ENCODE results near the gene PDE4B.
"Not testable (repeated sequence)": the region's sequence is repeated elsewhere in the genome, so short reads cannot be mapped to it uniquely, and the experiment has no call there.

The PDE4B gene

DNA sequence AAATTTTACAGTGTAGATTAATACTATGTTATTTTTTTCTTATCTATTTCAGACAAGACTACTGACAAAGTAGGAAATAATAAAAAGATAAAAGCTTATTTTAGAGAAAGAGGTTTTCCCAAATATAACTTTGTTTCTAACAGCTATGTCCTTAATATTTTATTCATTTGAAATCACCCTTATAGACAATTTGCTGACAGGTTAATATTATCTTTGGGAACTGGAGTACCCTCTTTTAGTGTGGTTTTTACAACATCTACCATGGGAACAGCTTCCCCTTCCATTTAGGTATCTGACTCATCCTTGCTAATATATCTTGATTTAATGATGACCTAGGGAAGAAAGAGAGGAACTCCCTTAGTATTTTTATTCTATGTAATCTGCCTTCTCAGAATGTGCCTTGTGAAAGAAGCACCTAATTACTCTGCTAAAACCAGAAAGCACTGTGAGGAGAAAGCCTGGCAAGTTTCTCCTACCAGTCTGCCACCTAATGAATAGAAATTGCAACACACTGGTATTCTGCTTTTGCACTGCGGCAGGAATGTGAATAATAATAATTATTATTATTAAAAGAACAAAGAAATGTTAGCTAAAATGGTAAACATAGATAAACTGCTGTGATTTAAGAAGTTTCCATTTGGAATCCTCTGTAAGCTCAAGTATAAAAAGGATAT lies 192.8 kb downstream of the PDE4B start:
- intact Hi-C loops (cut with DNase I) = no loop called here
- DNase-seq = no peak

DNA sequence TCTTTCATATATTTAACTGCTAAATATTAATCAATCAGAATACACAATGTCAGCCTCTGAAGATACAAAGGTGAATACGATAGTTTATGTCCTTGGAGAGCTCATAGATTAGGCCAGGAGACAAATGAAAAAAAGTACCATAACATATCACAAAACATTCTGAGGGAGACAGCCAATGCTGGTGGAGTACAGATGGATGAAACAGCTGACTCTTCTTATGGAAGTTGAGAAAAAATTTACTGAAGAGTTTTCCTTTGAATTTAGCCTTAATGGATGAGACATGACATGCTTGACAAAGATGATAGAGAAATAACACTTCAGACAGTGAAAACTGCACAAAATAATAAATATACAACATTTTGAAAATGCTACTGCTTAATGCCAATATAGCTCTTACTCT lies 193.5 kb downstream of the PDE4B start:
- no peak for DNase-seq
- intact Hi-C loops (cut with DNase I) = no loop called here

DNA sequence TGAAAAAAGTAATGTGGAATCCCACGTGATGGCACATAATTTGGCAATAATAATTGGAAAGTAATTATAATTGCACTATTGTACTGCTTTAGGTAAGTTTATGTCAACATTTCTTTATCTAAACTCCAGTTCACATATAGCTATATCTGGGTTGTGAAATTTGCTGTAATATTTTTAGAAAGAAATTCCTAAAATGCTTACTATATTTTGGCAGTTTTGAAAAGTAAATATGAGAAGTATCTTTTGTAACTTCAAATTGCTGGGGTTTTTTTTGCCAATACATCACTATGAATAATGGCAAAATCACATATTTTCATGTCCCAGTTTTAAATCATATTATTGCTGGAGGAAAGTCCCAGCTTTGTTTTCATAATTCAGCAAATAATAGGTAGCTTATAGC lies 197.5 kb downstream of the PDE4B start:
- no peak for DNase-seq
- intact Hi-C loops (cut with DNase I) = no loop called here

GRCh38 chr1:65991694-65992093 lies 199.0 kb downstream of the PDE4B start:
- no peak for DNase-seq
- intact Hi-C loops (cut with DNase I) = no loop called here

GRCh38 chr1:65992165-65992821 lies 199.6 kb downstream of the PDE4B start:
- intact Hi-C loops (cut with DNase I) = no loop called here
- DNase-seq = peak in 9 of 10 donors; percentile 17 to 90 (median 62)

DNA sequence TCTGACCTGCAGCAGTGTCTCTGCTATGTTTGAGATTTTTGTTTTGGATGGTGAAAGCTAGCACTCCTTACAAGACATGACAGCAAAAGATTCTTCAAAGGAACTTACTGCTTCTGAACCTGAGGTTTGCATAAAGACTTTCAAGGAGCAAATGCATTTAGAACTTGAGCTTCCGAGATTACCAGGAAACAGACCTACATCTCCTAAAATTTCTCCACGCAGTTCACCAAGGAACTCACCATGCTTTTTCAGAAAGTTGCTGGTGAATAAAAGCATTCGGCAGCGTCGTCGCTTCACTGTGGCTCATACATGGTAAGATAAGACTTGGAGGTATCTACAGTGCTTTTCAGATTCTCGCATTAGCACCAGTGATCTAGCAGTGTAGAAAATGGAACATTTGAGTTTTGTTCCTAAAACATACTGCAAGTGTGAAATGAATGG lies 200.2 kb downstream of the PDE4B start:
- no peak for DNase-seq
- intact Hi-C loops (cut with DNase I) = no loop called here

DNA sequence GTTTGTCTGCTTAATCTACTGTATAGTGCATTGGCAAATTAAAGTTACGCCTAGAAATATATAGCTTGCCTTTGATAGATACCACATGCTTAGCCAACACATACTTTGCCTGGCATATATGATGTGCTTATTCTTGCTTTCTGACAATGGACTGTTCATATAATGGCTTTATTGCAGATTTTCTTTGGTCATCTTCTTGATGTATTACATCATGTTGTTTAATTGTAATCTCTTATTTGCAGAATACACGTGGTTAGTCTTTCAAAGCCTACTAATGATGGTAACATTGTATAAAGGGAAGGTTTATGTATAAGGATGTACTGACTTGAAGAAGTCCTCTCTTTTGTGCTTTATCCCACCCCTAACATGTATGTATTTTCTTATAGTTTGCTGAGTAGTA lies 201.5 kb downstream of the PDE4B start:
- intact Hi-C loops (cut with DNase I) = no loop called here
- DNase-seq = no peak

GRCh38 chr1:65995336-65995735 lies 202.6 kb downstream of the PDE4B start:
- intact Hi-C loops (cut with DNase I) = loop anchor here (5.0 kb wide), 1 partner anchor 247 kb away; no protein-coding TSS in a partner anchor
- no peak for DNase-seq

DNA sequence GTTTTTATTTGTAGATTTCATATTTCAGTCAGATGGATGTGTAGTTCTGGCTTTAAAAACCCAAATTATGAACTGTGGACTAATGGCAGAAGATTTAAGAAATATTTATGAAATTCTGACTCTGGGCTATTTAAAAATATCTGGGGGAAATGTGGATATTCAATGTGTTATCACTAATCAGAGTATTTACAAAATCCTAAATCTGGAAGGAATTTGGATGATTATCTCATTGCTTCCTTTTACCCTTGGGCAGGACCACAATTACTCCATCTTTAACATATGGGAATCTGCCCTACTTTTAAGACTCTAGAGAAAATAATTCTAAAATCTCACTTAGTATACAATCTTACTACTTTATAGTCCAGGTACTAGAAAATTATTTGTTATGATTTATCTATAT lies 203.2 kb downstream of the PDE4B start:
- no peak for DNase-seq
- intact Hi-C loops (cut with DNase I) = loop anchor here (5.0 kb wide), 1 partner anchor 246 kb away; no protein-coding TSS in a partner anchor

DNA sequence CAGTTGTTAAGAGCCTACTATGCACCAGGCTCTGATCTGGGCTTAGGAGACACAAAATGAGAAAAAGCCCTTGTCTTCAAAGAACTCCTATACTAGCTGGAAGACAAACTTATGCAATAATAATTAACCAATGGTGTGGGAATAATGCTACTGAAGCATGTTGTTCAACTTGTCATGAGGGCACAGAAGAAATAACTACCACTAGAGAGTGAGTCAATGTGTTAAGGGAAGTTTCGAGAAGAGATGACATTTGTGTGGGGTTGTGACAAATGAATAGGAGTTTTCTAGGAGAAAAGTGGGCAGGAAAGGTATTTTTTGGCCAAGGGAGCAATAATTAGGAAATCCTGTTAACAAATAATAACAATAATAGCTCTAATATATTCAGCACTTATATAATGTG lies 205.0 kb downstream of the PDE4B start:
- intact Hi-C loops (cut with DNase I) = loop anchor here (5.0 kb wide), 1 partner anchor 245 kb away; no protein-coding TSS in a partner anchor
- no peak for DNase-seq

- intact Hi-C loops (cut with DNase I) = loop anchor here (5.0 kb wide), 1 partner anchor 243 kb away; no protein-coding TSS in a partner anchor
- DNase-seq = peak in 1 of 10 donors; percentile 77
These were observed 206.3 kb downstream of the PDE4B start for GRCh38 chr1:65998763-65999583.

DNA sequence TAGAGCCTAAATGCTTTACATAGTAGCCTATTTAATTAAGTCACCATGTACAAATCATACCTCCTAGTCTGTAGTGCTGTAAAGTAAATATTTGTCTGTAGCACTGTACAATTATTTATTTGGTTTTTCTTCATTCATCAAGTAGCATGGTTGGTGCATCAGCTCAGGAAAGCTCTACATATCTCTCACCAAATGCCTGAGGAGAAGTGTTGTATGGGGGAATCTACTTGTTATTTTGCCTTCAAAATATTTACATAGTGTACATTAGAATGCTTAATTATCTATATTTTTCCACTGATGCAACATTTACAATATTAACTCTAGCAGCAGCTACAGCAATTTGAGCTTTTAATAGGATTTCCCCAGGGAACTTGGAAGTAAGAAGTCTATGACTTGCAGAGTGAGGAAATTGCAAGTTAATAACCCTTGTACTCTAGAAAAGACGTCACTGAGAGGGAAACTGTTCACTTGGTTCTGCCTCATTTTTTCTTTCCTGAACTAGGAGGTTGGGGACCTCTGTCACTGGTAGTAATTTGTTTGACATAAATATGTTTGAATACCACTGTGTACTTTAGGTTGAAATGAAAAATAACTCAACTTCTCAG lies 207.4 kb downstream of the PDE4B start:
- DNase-seq = no peak
- intact Hi-C loops (cut with DNase I) = no loop called here

GRCh38 chr1:66003690-66004089 lies 211.0 kb downstream of the PDE4B start:
- no peak for DNase-seq
- intact Hi-C loops (cut with DNase I) = no loop called here

GRCh38 chr1:66006534-66006933 lies 213.8 kb downstream of the PDE4B start:
- intact Hi-C loops (cut with DNase I); DNase-seq: not testable (repeated sequence)

GRCh38 chr1:66012106-66012784 lies 219.6 kb downstream of the PDE4B start:
- DNase-seq = no peak
- intact Hi-C loops (cut with DNase I) = no loop called here

DNA sequence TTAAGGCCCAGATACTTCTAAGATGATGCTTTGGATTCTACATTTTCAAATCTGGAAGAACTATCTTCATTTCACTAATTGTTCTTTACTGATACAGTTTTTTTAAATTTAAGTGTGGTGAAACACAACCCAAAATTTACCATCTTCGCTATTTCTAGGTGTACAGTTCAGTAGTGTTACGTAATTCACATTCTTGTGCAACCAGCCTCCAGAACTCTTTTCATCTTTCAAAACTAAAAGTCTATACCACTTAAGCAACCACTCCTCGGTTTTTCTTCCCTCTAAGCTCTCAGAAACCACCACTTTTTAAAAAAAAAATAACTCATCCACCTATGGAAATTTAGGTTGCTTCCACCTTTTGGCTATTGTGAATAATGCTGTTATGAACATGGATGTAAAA lies 220.7 kb downstream of the PDE4B start:
- intact Hi-C loops (cut with DNase I) = no loop called here
- no peak for DNase-seq

GRCh38 chr1:66022904-66023620 lies 230.4 kb downstream of the PDE4B start:
- DNase-seq = no peak
- intact Hi-C loops (cut with DNase I) = no loop called here

DNA sequence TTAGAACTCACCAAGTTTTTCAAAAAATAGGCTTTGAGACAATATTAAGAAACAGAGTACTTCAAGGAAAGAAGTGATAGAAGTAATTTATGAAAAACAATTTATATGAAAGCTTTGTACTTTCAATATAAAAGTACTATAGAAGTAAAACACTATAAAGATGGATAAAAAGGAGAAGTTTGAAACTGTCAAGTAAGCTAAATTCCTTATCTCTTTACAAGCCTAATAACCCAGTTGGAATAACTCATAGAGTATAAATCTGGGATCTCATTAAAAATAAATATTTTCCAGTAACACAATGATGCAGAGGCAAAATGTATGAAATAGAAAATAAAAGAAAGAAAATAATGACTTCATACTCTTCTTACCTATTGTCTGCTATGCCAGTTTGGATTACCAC lies 232.5 kb downstream of the PDE4B start:
- DNase-seq = no peak
- intact Hi-C loops (cut with DNase I) = no loop called here

DNA sequence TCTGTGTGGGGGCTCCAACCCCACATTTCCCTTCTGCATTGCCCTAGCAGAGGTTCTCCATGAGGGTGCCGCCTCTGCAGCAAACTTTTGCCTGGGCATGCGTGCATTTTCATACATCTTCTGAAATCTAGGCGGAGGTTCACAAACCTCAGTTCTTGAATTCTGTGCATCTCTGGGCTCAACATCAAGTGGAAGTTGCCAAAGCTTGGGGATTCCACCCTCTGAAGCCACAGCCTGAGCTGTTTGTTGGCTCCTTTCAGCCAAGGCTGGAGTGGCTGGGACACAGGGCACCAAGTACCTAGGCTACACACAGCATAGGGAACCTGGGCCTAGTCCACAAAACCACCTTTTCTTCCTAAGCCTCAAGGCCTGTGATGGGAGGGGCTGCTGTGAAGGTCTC lies 235.3 kb downstream of the PDE4B start:
- DNase-seq = no peak
- intact Hi-C loops (cut with DNase I) = no loop called here

DNA sequence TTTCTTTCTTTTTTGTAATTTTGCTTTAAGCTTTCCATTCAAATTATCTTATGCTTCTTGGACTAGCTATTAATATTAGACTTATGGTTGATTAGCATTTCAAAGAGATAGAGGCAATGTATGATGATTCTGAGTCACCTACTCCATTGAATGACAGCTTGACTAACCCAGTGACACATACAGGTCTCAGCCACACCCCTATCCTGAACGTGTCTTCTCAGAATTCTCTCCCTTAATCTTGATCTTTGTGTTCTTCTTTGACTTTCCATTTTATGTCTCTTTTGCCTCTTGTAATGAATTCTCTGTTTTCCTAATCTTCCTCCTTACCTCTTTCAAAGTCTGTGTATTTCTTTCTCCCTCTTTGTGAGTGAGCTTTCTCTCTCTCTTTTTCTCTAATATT lies 241.1 kb downstream of the PDE4B start:
- no peak for DNase-seq
- intact Hi-C loops (cut with DNase I) = no loop called here

Data from posterior cingulate gyrus (tissue), 11 donors.